AML-193 (cell line): ENCODE measurements around the gene UBE2M.
"Not testable (repeated sequence)": the region's sequence is repeated elsewhere in the genome, so short reads cannot be mapped to it uniquely, and the experiment has no call there.

Source experiments
- DNase-seq, 2 experiments: peaks; one replicate each; lab custom pipeline; 2025; lab: John Stamatoyannopoulos, UW

The UBE2M gene

GRCh38 chr19:58558066-58558622, at the start of gene UBE2M:
TSS of gene UBE2M (minus strand) at chr19:58558611. CDS start at chr19:58558381, 230 bp downstream.
- no peak for DNase-seq

GRCh38 chr19:58607213-58607612, 48.8 kb upstream of the UBE2M start:
- not testable (repeated sequence) for DNase-seq

GRCh38 chr19:58606251-58606896, 48.0 kb upstream of the UBE2M start:
- not testable (repeated sequence) for DNase-seq

- DNase-seq: no peak
Observed at GRCh38 chr19:58586133-58586765, 27.8 kb upstream of the UBE2M start.

GRCh38 chr19:58585442-58586132, 27.2 kb upstream of the UBE2M start:
- DNase-seq: no peak

GRCh38 chr19:58584498-58585441, 26.4 kb upstream of the UBE2M start:
- DNase-seq: no peak

- DNase-seq: no peak
Observed at GRCh38 chr19:58582985-58583384, 24.6 kb upstream of the UBE2M start.

- DNase-seq: no peak
Observed at GRCh38 chr19:58581227-58582141, 23.1 kb upstream of the UBE2M start.

- no peak for DNase-seq
Observed at GRCh38 chr19:58579473-58580142, 21.2 kb upstream of the UBE2M start.

- no peak for DNase-seq
Observed at GRCh38 chr19:58578012-58578925, 19.9 kb upstream of the UBE2M start.

- DNase-seq: not testable (repeated sequence)
Observed at GRCh38 chr19:58577581-58577980, 19.2 kb upstream of the UBE2M start.

- DNase-seq: no peak
Observed at GRCh38 chr19:58575183-58576041, 17.0 kb upstream of the UBE2M start.

- no peak for DNase-seq
Observed at GRCh38 chr19:58573658-58574164, 15.3 kb upstream of the UBE2M start.

- no peak for DNase-seq
Observed at GRCh38 chr19:58572818-58573657, 14.6 kb upstream of the UBE2M start, which contains the start of gene MZF1. TSS of gene MZF1 (minus strand) at chr19:58573335. CDS start at chr19:58571389, 1,946 bp downstream.

- DNase-seq: no peak
Observed at GRCh38 chr19:58572026-58572817, 13.8 kb upstream of the UBE2M start.

GRCh38 chr19:58571575-58571947, 13.2 kb upstream of the UBE2M start:
- no peak for DNase-seq
